Suprapubic skin (tissue), 4 donors: ENCODE results near the gene ABCE1. TPM values are rescaled to one million over a fixed set of nuclear protein-coding genes. Genes with fewer than 3 reads are reported as not detected.

ENCODE experiments used
- DNase-seq, 2 donors: peaks; one replicate each; pipeline ENCODE4 v3.0.0-alpha.2; 2019; ENCODE audit warnings: low spot score in 2 of 2
- H3K27ac ChIP-seq: fragments of 200-600 bp; sonication (generic); one replicate; pipeline ENCODE4 v1.5.1; 2019
- H3K27me3 ChIP-seq: fragments of 200-600 bp; sonication (generic); one replicate; pipeline ENCODE4 v1.5.1; 2019
- H3K36me3 ChIP-seq: fragments of 200-600 bp; sonication (generic); one replicate; pipeline ENCODE4 v1.5.1; 2019
- H3K4me1 ChIP-seq: fragments of 200-600 bp; sonication (generic); one replicate; pipeline ENCODE4 v1.5.1; 2019
- H3K4me3 ChIP-seq: fragments of 200-600 bp; sonication (generic); one replicate; pipeline ENCODE4 v1.5.1; 2019; ENCODE audit warnings: mild to moderate bottlenecking
- H3K9me3 ChIP-seq: fragments of 200-600 bp; sonication (generic); one replicate; pipeline ENCODE4 v1.5.1; 2019
- CTCF ChIP-seq, 2 donors: fragments of 200-600 bp in 1 of 2; fragments of 450-650 bp in 1 of 2; sonication (generic) in 1 of 2; IDR thresholded peaks; one replicate each; pipeline ENCODE4 v1.5.1; 2016 to 2019; ENCODE audit warnings: antibody characterized with exemption in 2 of 2, mild to moderate bottlenecking in 1 of 2, moderate library complexity in 1 of 2
- EP300 ChIP-seq: sonication (generic); formaldehyde crosslinking; IDR thresholded peaks from one replicate; pipeline ENCODE4 v1.6.1; 2017; ENCODE audit warnings: antibody characterized with exemption
- POLR2A ChIP-seq, 2 donors: fragments of 450-650 bp; IDR thresholded peaks; one replicate each; pipeline ENCODE4 v1.6.1; 2017; ENCODE audit warnings: antibody characterized with exemption in 2 of 2, mild to moderate bottlenecking in 2 of 2, moderate library complexity in 2 of 2
- POLR2AphosphoS5 ChIP-seq, 3 donors: sonication (generic); formaldehyde crosslinking; IDR thresholded peaks; one replicate each; pipeline ENCODE4 v1.6.1; 2017; ENCODE audit warnings: antibody characterized with exemption in 3 of 3
- WGBS: methylation state at CpG from one replicate; pipeline ENCODE4 v1.1.5; 2018; 5-methylcytosine and 5-hydroxymethylcytosine counted together
- total RNA-seq, 4 donors: library from RNA; depleted of rRNA; stranded (reverse); fragments of >200 nt; gene quantifications; one replicate each; pipeline ENCODE4 v1.1.0, GENCODE V29; 2016

The ABCE1 gene
- total RNA-seq, 4 donors from 2014 or later, result 70.6 to 87.5 (median 75.8) TPM

GRCh38 chr4:145075742-145076468, 22.2 kb upstream of the ABCE1 start:
- no peak for TF ChIP-seq POLR2A (IDR thresholded peaks at IDR 0.05)
- TF ChIP-seq EP300, result no peak
- TF ChIP-seq POLR2AphosphoS5 (IDR thresholded peaks at IDR 0.05), result no peak
- no peak for TF ChIP-seq CTCF (IDR thresholded peaks at IDR 0.05)
- DNase-seq, result no peak
- H3K36me3 ChIP-seq, result peaks cover 23% of the 10 kb centered on the region
- H3K9me3 ChIP-seq, result no peaks in the 10 kb centered on the region
- H3K27ac ChIP-seq, result no peak overlapping the region
- no peak overlapping the region for H3K4me3 ChIP-seq
- H3K27me3 ChIP-seq, result no peaks in the 10 kb centered on the region
- H3K4me1 ChIP-seq, result no peaks in the 10 kb centered on the region
- WGBS, result 100% methylated on average over 1 of the region's 1 CpG

- H3K36me3 ChIP-seq, result peaks cover 28% of the 10 kb centered on the region
- H3K27me3 ChIP-seq, result no peaks in the 10 kb centered on the region
- H3K4me1 ChIP-seq, result no peaks in the 10 kb centered on the region
- H3K4me3 ChIP-seq, result no peak overlapping the region
- no peak overlapping the region for H3K27ac ChIP-seq
- H3K9me3 ChIP-seq, result no peaks in the 10 kb centered on the region
- WGBS, result 90% methylated on average over 2 of the region's 2 CpGs
- no peak for TF ChIP-seq POLR2A (IDR thresholded peaks at IDR 0.05)
- DNase-seq, result no peak
Measured at GRCh38 chr4:145076469-145076855, 21.6 kb upstream of the ABCE1 start.

- peaks cover 31% of the 10 kb centered on the region for H3K36me3 ChIP-seq
- TF ChIP-seq POLR2A (IDR thresholded peaks at IDR 0.05) (no peak), EP300 (no peak)
- H3K9me3 ChIP-seq, result no peaks in the 10 kb centered on the region
- no peaks in the 10 kb centered on the region for H3K27me3 ChIP-seq
- no peak for DNase-seq
- WGBS, result 100% methylated on average over 1 of the region's 1 CpG
- H3K4me1 ChIP-seq, result no peaks in the 10 kb centered on the region
- H3K27ac ChIP-seq, result no peak overlapping the region
- H3K4me3 ChIP-seq, result no peak overlapping the region
Measured at GRCh38 chr4:145081756-145082155, 16.4 kb upstream of the ABCE1 start.

GRCh38 chr4:145083891-145084605, 14.1 kb upstream of the ABCE1 start:
- TF ChIP-seq POLR2AphosphoS5 (IDR thresholded peaks at IDR 0.05) (no peak), CTCF (IDR thresholded peaks at IDR 0.05) (no peak), EP300 (no peak), POLR2A (IDR thresholded peaks at IDR 0.05) (no peak)
- H3K4me3 ChIP-seq, result no peak overlapping the region
- H3K4me1 ChIP-seq, result no peaks in the 10 kb centered on the region
- no peak overlapping the region for H3K27ac ChIP-seq
- 96% methylated on average over 1 of the region's 1 CpG for WGBS
- H3K27me3 ChIP-seq, result no peaks in the 10 kb centered on the region
- H3K36me3 ChIP-seq, result peaks cover 29% of the 10 kb centered on the region
- no peak for DNase-seq
- no peaks in the 10 kb centered on the region for H3K9me3 ChIP-seq

GRCh38 chr4:145090380-145090779, 7.7 kb upstream of the ABCE1 start:
- Histone ChIP-seq H3K36me3 (peaks cover 52% of the 10 kb centered on the region), H3K27me3 (no peaks in the 10 kb centered on the region), H3K9me3 (no peaks in the 10 kb centered on the region), H3K4me3 (no peak overlapping the region), H3K27ac (no peak overlapping the region), H3K4me1 (no peaks in the 10 kb centered on the region)
- WGBS, result 86% methylated on average over 1 of the region's 1 CpG
- no peak for DNase-seq
- TF ChIP-seq EP300, result no peak
- TF ChIP-seq POLR2AphosphoS5 (IDR thresholded peaks at IDR 0.05), result no peak

GRCh38 chr4:145093638-145094037, 4.5 kb upstream of the ABCE1 start:
- 96% methylated on average over 2 of the region's 2 CpGs for WGBS
- TF ChIP-seq POLR2AphosphoS5 (IDR thresholded peaks at IDR 0.05) (no peak), POLR2A (IDR thresholded peaks at IDR 0.05) (no peak), EP300 (no peak)

GRCh38 chr4:145097331-145097820, 735 bp upstream of the ABCE1 start:
- peaks cover 40% of the 10 kb centered on the region for H3K4me1 ChIP-seq
- no peaks in the 10 kb centered on the region for H3K9me3 ChIP-seq
- peak overlapping the region; percentile 89 for H3K4me3 ChIP-seq
- no peaks in the 10 kb centered on the region for H3K27me3 ChIP-seq
- TF ChIP-seq POLR2AphosphoS5 (IDR thresholded peaks at IDR 0.05), result no peak
- TF ChIP-seq POLR2A (IDR thresholded peaks at IDR 0.05), result no peak
- TF ChIP-seq CTCF (IDR thresholded peaks at IDR 0.05), result no peak
- TF ChIP-seq EP300, result no peak
- H3K27ac ChIP-seq, result peak overlapping the region; percentile 95
- no peak for DNase-seq
- WGBS, result 5% methylated on average over 10 of the region's 10 CpGs
- H3K36me3 ChIP-seq, result peaks cover 31% of the 10 kb centered on the region

More at GRCh38 chr4:145093638-145094037, 4.5 kb upstream of the ABCE1 start:
- no peaks in the 10 kb centered on the region for H3K9me3 ChIP-seq
- H3K27me3 ChIP-seq, result no peaks in the 10 kb centered on the region
- no peak overlapping the region for H3K4me3 ChIP-seq
- H3K27ac ChIP-seq, result no peak overlapping the region
- peaks cover 53% of the 10 kb centered on the region for H3K36me3 ChIP-seq
- no peak for DNase-seq
- H3K4me1 ChIP-seq, result peaks cover 12% of the 10 kb centered on the region
